K562 (cell line): ENCODE results near the gene NCR1. TPM values are rescaled to one million over a fixed set of nuclear protein-coding genes. Genes with fewer than 3 reads are reported as not detected.

Experiments used
- CSDE1 ChIP-seq, 2 experiments: fragments of 450-650 bp; IDR thresholded peaks; 2 replicates each; pipeline ENCODE4 v1.6.1; 2016; ENCODE audit warnings: mild to moderate bottlenecking in 1 of 2
- CXXC5 ChIP-seq: fragments of 250-450 bp; sonication (Bioruptor Pico); IDR thresholded peaks from 2 replicates; pipeline ENCODE4 v1.8.0; 2022; ENCODE audit warnings: inconsistent platforms, mild to moderate bottlenecking, moderate library complexity
- GABPB1 ChIP-seq: sonication (generic); formaldehyde crosslinking; IDR thresholded peaks from 2 replicates; pipeline ENCODE4 v1.8.0; 2022; ENCODE audit warnings: mild to moderate bottlenecking, missing genetic modification reagents
- GTF2B ChIP-seq: IDR thresholded peaks from 2 replicates; pipeline ENCODE4 v1.6.1; 2011; ENCODE audit not compliant: insufficient read length; ENCODE audit errors: extremely low read depth
- HSF4 ChIP-seq: fragments of 250-450 bp; sonication (Bioruptor Pico); IDR thresholded peaks from 2 replicates; pipeline ENCODE4 v2.1.2; 2022; ENCODE audit warnings: mild to moderate bottlenecking, moderate library complexity, borderline replicate concordance
- MYC ChIP-seq, 2 experiments: fragments of 250-450 bp in 1 of 2; sonication (Bioruptor Pico) in 1 of 2; IDR thresholded peaks; 2 replicates each; pipeline versions ENCODE4 v1.5.1 to v1.6.1; 2012 to 2021; ENCODE audit warnings: low read depth in 2 of 2, borderline replicate concordance in 1 of 2, improper control_type of control experiment in 1 of 2, low read length in 1 of 2, mild to moderate bottlenecking in 1 of 2, moderate library complexity in 1 of 2
- POLR2AphosphoS5 ChIP-seq: IDR thresholded peaks from 2 replicates; pipeline ENCODE4 v1.6.1; 2011; ENCODE audit warnings: mild to moderate bottlenecking, low read depth, low read length, moderate library complexity; ENCODE audit not compliant: control insufficient read depth, insufficient read depth
- RBM15 ChIP-seq: fragments of 200-400 bp; formaldehyde crosslinking; IDR thresholded peaks from 2 replicates; pipeline ENCODE4 v1.6.1; 2018; ENCODE audit warnings: mild to moderate bottlenecking, low read length, moderate library complexity; ENCODE audit not compliant: insufficient read depth
- REST ChIP-seq, 2 experiments: fragments of 450-650 bp; formaldehyde crosslinking in 1 of 2; IDR thresholded peaks; 2 replicates each; pipeline versions ENCODE4 v1.4.0 to v1.6.1; 2014 to 2020; ENCODE audit warnings: mild to moderate bottlenecking in 2 of 2, borderline replicate concordance in 1 of 2, low read depth in 1 of 2
- SUPT5H ChIP-seq: fragments of 450-650 bp; IDR thresholded peaks from 2 replicates; pipeline ENCODE4 v1.6.1; 2016
- TRIM25 ChIP-seq: fragments of 450-650 bp; IDR thresholded peaks from 2 replicates; pipeline ENCODE4 v1.7.0; 2016; ENCODE audit warnings: borderline replicate concordance
- ZBTB7A ChIP-seq: IDR thresholded peaks from 2 replicates; pipeline ENCODE4 v1.6.1; 2011; ENCODE audit warnings: low read depth, mild to moderate bottlenecking, low read length, moderate library complexity, borderline replicate concordance; ENCODE audit not compliant: control insufficient read depth
- ZNF253 ChIP-seq: fragments of 250-450 bp; sonication (Bioruptor Pico); conservative IDR thresholded peaks from 2 replicates; pipeline ENCODE4 v1.6.1; 2021; ENCODE audit warnings: mild to moderate bottlenecking
- ZNF324 ChIP-seq: fragments of 250-450 bp; sonication (Bioruptor Pico); IDR thresholded peaks from 2 replicates; pipeline ENCODE4 v1.4.0; 2020; ENCODE audit warnings: mild to moderate bottlenecking
- ZNF77 ChIP-seq: fragments of 250-450 bp; sonication (Bioruptor Pico); IDR thresholded peaks from 2 replicates; pipeline ENCODE4 v1.5.0; 2020
- polyA plus RNA-seq, 8 experiments: library from polyadenylated mRNA; depleted of rRNA in 4 of 8; stranded (reverse) in 5 of 8; unstranded in 3 of 8; fragments of >200 nt; fragmentation: Nextera tagmentation in 2 of 8; fragmentation: Illumina TruSeq in 1 of 8; extraction: Ambion mirVana in 2 of 8; extraction: Trizol in 1 of 8; gene quantifications; 2 replicates each; pipeline versions ENCODE4 v1.2.1 to v1.2.3, GENCODE V29; 2011 to 2014; ENCODE audit warnings: inconsistent platforms in 1 of 8, missing spikeins in 1 of 8
- total RNA-seq, 7 experiments: library from RNA; depleted of rRNA in 6 of 7; stranded (reverse); fragments of >200 nt in 6 of 7; fragmentation: Illumina TruSeq in 2 of 7; extraction: Trizol in 2 of 7; gene quantifications; 2 replicates each; pipeline versions ENCODE4 v1.2.1 to v1.2.3, GENCODE V29; 2011 to 2021; ENCODE audit warnings: low replicate concordance in 1 of 7

The NCR1 gene
- total and polyA plus RNA-seq, 9 of the 15 experiments (the other 6 are each of a cell fraction or from before 2014, with no cell fraction given) = 0.25 to 3.1 (median 1.2) TPM

- TF ChIP-seq REST (IDR thresholded peaks at IDR 0.05; ENCODE audit: borderline replicate concordance) (no peak), REST (CRISPR knock-in tag; IDR thresholded peaks at IDR 0.05; ENCODE audit: low read depth) (no peak), RBM15 (no peak), ZBTB7A (peak; percentile 78), ZNF253 (CRISPR knock-in tag) (no peak), ZNF324 (CRISPR knock-in tag) (no peak), CXXC5 (CRISPR knock-in tag) (no peak; the same call in 1 of the 2 replicates), ZNF77 (CRISPR knock-in tag) (no peak), POLR2AphosphoS5 (peak; percentile 35; the same call in 1 of the 2 replicates), HSF4 (CRISPR knock-in tag) (no peak), TRIM25 (no peak), CSDE1 (IDR thresholded peaks at IDR 0.05) (no peak), SUPT5H (no peak), GABPB1 (CRISPR knock-in tag) (no peak), GTF2B (no peak), MYC (IDR thresholded peaks at IDR 0.05; ENCODE audit: low read depth, low read length) (no peak), MYC (CRISPR knock-in tag; IDR thresholded peaks at IDR 0.05; ENCODE audit: borderline replicate concordance, low read depth) (no peak)
Observed at GRCh38 chr19:54905421-54905802, 536 bp upstream of the NCR1 start (continued).
